RWPE1 (cell line): ENCODE measurements around the gene NFAT5.

Experiments used
- CTCF ChIA-PET: fragments of 350-600 bp; sonication (Branson Sonifier 250); formaldehyde crosslinking; extraction: SDS; loops from one replicate; lab custom pipeline; 2021; lab: Yijun Ruan, JAX
- POLR2A ChIA-PET: fragments of 400-600 bp; formaldehyde crosslinking; extraction: SDS; loops from one replicate; lab custom pipeline; 2020; ENCODE audit warnings: antibody characterized with exemption; ENCODE audit not compliant: low non-redundant PET; lab: Yijun Ruan, JAX
- DNase-seq: peaks from one replicate; pipeline ENCODE4 v3.0.0; 2012; ENCODE audit warnings: low spot score
- H3K27ac ChIP-seq: fragments of 450-650 bp; 2 replicates; pipeline ENCODE4 v1.5.1; 2017
- CTCF ChIP-seq: fragments of 450-650 bp; conservative IDR thresholded peaks from 2 replicates; pipeline ENCODE4 v1.5.1; 2017; ENCODE audit warnings: low read depth, mild to moderate bottlenecking

NFAT5 gene

GRCh38 chr16:69698404-69698803, 132.6 kb downstream of the NFAT5 start:
- DNase-seq = no peak
- no peak for TF ChIP-seq CTCF
- POLR2A ChIA-PET = no interaction called here
- H3K27ac ChIP-seq = no peak overlapping the region
- CTCF ChIA-PET = interaction anchor here (1.5 kb wide), 1 partner anchor 11 kb away, joined by 3 read pairs; no protein-coding TSS in a partner anchor

- ChIA-PET CTCF (interaction anchor here (0.6 to 0.7 kb wide), 2 partner anchors 62 to 853 kb away, joined by 3 read pairs; no protein-coding TSS in a partner anchor), POLR2A (no interaction called here)
- no peak for TF ChIP-seq CTCF
- no peak for DNase-seq
- no peak overlapping the region for H3K27ac ChIP-seq
Measured at GRCh38 chr16:69699915-69700314, 134.1 kb downstream of the NFAT5 start.

GRCh38 chr16:69701452-69701851, 135.7 kb downstream of the NFAT5 start:
- H3K27ac ChIP-seq = no peak overlapping the region
- TF ChIP-seq CTCF = no peak
- DNase-seq = no peak
- CTCF ChIA-PET = no interaction called here
- POLR2A ChIA-PET = no interaction called here

GRCh38 chr16:69701866-69702265, 136.1 kb downstream of the NFAT5 start:
- ChIA-PET CTCF (no interaction called here), POLR2A (no interaction called here)
- no peak overlapping the region for H3K27ac ChIP-seq
- no peak for TF ChIP-seq CTCF
- DNase-seq = no peak

GRCh38 chr16:69703638-69704037, 137.9 kb downstream of the NFAT5 start:
- no peak overlapping the region for H3K27ac ChIP-seq
- POLR2A ChIA-PET = no interaction called here
- no peak for TF ChIP-seq CTCF
- CTCF ChIA-PET = interaction anchor here (0.5 kb wide), 1 partner anchor 350 kb away, joined by 3 read pairs; no protein-coding TSS in a partner anchor
- DNase-seq = no peak

GRCh38 chr16:69706256-69706974, 140.6 kb downstream of the NFAT5 start:
- DNase-seq = peak; percentile 20
- no peak for TF ChIP-seq CTCF
- ChIA-PET CTCF (interaction anchor here (1.3 kb wide), 1 partner anchor 48 kb away, joined by 4 read pairs; the partner anchor contains the start of gene NOB1), POLR2A (interaction anchor here (0.7 kb wide), 1 partner anchor 19 kb away, joined by 3 read pairs; no protein-coding TSS in a partner anchor)
- H3K27ac ChIP-seq = no peak overlapping the region
